ENCODE results near the gene PPIL1. TPM values are rescaled to one million over a fixed set of nuclear protein-coding genes. Genes with fewer than 3 reads are reported as not detected.
A peak's percentile ranks its signal among the peaks of the same experiment; 100 is the strongest.

Gene PPIL1
- total RNA-seq, 2 donors from 2014 or later, result 12.0 to 12.9 TPM

DNA sequence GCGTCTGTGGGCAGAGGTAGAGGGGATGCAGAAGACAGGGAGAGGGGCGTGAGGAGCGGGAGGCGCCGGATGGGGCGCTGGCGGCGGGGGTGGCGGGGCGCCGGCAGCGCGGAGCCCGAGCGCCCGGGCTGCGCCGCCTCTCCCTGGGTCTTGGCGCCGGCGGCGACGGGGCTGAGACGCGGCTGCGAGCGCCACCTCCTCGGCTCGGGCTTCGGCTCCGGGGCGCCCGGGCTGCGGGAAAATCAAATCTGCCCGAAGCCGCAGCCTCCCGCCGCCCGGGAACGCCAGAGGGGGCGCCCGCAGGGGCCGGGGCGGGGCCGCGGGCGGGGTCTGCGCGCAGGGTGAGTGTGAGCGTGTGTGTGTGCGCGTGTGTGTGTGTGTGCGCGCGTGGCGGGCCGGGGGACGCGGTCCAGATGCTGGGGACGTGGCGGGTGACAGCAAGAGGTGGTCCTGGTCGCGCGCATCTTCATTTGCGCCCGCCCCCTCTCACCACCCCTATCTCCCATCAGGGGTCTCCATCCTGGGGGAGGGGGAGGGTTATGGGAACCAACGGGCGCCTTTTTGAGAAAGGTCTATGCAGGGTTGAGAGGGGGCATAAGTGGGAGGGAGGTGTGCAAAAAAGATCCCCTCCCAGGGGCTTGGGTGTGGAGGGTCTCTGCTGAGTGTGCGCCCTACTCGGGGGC is 34.7 kb downstream of the PPIL1 start:
- TF ChIP-seq, protein P1, sequence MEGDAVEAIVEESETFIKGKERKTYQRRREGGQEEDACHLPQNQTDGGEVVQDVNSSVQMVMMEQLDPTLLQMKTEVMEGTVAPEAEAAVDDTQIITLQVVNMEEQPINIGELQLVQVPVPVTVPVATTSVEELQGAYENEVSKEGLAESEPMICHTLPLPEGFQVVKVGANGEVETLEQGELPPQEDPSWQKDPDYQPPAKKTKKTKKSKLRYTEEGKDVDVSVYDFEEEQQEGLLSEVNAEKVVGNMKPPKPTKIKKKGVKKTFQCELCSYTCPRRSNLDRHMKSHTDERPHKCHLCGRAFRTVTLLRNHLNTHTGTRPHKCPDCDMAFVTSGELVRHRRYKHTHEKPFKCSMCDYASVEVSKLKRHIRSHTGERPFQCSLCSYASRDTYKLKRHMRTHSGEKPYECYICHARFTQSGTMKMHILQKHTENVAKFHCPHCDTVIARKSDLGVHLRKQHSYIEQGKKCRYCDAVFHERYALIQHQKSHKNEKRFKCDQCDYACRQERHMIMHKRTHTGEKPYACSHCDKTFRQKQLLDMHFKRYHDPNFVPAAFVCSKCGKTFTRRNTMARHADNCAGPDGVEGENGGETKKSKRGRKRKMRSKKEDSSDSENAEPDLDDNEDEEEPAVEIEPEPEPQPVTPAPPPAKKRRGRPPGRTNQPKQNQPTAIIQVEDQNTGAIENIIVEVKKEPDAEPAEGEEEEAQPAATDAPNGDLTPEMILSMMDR (IDR thresholded peaks at IDR 0.05), result peak; percentile 19
- no peak for DNase-seq (ENCODE audit: low spot score)
- no peak overlapping the region for H3K27ac ChIP-seq

DNA sequence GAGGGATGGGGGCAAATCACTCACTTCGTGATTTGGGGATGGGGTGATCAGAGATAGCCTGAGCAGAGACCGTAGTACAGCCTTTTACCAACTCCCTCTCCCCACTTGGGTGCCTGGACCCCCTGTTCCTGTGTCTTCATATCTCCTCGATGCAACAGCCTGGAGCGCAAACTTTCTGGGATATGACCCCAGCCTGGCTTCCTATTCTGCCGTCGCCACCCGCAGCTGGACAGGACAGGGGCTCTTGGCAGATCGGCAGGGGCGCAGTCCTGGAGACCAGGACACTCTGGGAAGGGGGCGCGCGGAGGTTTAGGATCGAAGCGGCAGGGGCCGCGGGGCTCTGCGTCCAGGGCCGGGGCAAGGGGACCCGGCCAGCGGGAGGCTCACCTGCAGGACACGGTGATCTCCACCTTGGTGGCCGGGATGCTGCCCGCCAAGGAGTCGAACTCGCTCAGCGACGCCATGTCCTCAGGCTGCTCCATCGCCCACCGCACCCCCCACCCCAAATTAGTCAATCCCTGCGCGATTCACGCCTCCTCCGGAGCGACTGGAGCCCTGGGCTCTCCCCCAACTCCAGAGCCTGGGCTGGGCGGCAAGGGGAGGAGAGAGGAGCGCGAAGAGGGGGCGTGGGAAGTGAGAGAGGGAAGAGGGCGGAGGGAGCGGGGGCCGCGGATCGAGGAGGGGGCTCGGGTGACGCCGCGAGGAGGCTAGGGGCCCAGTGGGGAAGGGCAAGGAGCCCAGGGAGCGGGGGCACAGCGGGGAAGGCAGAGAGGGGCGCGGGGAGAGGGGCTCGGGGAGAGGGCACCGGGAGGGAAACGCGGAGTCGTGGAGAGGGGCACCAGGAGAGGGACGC is 35.5 kb downstream of the PPIL1 start, which contains the start of gene CPNE5:
Gene CPNE5 (minus strand): TSS at position 549 of the 853 bp plus-strand sequence. CDS start 67 bp downstream, at position 482.
- ATAC-seq (ENCODE audit: insufficient number of reproducible peaks, low FRiP score, low read depth) (no peak), DNase-seq (ENCODE audit: low spot score) (no peak)
- Histone ChIP-seq H3K27me3 (replicated peaks; ENCODE audit: insufficient read depth) (no peaks in the 10 kb centered on the region), H3K9me3 (no peaks in the 10 kb centered on the region), H3K4me3 (peak within 1 kb of the TSS; percentile 81), H3K4me1 (ENCODE audit: control insufficient read depth in 1 of 2, low read depth in 2 of 2) (peaks cover 15 to 25% of the 10 kb centered on the region in 2 donors), H3K27ac (no peak within 1 kb of the TSS), H3K36me3 (no peaks in the 10 kb centered on the region)
- TF ChIP-seq, protein P1 (IDR thresholded peaks at IDR 0.05), result no peak

More for the DNA sequence above, 34.7 kb downstream of the PPIL1 start:
- H3K36me3 ChIP-seq, result no peaks in the 10 kb centered on the region
- no peak for ATAC-seq (ENCODE audit: insufficient number of reproducible peaks, low FRiP score, low read depth)
- H3K27me3 ChIP-seq (replicated peaks; ENCODE audit: insufficient read depth), result no peaks in the 10 kb centered on the region
- no peaks in the 10 kb centered on the region for H3K9me3 ChIP-seq
- peaks cover 15 to 25% of the 10 kb centered on the region in 2 donors for H3K4me1 ChIP-seq (ENCODE audit: control insufficient read depth in 1 of 2, low read depth in 2 of 2)
- peak overlapping the region; percentile 81 for H3K4me3 ChIP-seq

DNA sequence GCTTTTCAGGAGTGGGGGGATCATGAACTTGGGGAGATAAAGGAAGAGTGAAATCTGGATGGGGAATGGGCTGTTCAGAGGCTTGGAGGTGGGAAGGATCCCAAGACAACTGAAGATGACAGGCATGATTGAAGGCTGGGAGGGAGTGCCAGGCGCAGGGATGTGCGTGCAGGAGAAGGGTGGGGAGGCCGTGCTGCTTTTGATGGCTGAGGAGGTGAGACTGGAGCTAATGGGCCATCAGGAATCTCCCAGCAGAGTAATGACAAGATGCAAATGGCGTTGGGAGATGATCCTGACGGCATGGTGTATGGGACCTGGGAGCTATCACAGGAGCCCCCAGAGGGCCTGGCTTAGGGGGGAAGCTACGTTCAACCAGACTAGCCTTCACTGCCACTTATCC is 36.9 kb downstream of the PPIL1 start:
- Histone ChIP-seq H3K27ac (no peak overlapping the region), H3K36me3 (no peaks in the 10 kb centered on the region), H3K4me1 (ENCODE audit: control insufficient read depth in 1 of 2, low read depth in 2 of 2) (peaks cover 15 to 25% of the 10 kb centered on the region in 2 donors), H3K27me3 (replicated peaks; ENCODE audit: insufficient read depth) (no peaks in the 10 kb centered on the region), H3K9me3 (no peaks in the 10 kb centered on the region), H3K4me3 (no peak overlapping the region)
- ATAC-seq (ENCODE audit: insufficient number of reproducible peaks, low FRiP score, low read depth) (no peak), DNase-seq (ENCODE audit: low spot score) (no peak)
- TF ChIP-seq, protein P1 (IDR thresholded peaks at IDR 0.05), result no peak

DNA sequence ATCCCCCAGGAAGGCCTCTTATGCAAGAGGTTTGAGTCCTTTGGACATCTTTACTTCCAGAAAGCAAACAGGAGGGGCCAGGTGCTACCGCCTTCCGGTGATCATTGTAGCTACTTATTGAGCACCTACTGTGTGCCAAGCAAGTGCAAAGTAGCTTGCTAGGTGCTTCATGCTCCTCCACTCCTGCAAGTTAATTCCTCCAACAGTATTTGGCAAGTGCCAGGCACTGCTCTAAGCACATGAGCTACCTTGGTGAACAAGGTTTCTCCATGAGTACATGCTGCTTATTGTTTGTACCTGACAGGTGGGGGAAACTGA is 37.6 kb downstream of the PPIL1 start:
- TF ChIP-seq, protein P1 (IDR thresholded peaks at IDR 0.05), result no peak

More for the DNA sequence above, 37.6 kb downstream of the PPIL1 start:
- DNase-seq (ENCODE audit: low spot score) (no peak), ATAC-seq (ENCODE audit: insufficient number of reproducible peaks, low FRiP score, low read depth) (no peak)
- H3K27me3 ChIP-seq (replicated peaks; ENCODE audit: insufficient read depth), result no peaks in the 10 kb centered on the region
- H3K4me3 ChIP-seq, result no peak overlapping the region
- no peaks in the 10 kb centered on the region for H3K36me3 ChIP-seq
- H3K27ac ChIP-seq, result no peak overlapping the region
- no peaks in the 10 kb centered on the region for H3K9me3 ChIP-seq
- H3K4me1 ChIP-seq (ENCODE audit: control insufficient read depth in 1 of 2, low read depth in 2 of 2), result peaks cover 15 to 25% of the 10 kb centered on the region in 2 donors
